Iris pigment epithelial cell (primary cell): ENCODE data around the gene PRDX6.
"Not testable (repeated sequence)": the region's sequence is repeated elsewhere in the genome, so short reads cannot be mapped to it uniquely, and the experiment has no call there.

Experiments
- DNase-seq: peaks from one replicate; pipeline ENCODE4 v3.0.0-alpha.2; 2011; ENCODE audit warnings: low read depth

PRDX6 gene, protein sequence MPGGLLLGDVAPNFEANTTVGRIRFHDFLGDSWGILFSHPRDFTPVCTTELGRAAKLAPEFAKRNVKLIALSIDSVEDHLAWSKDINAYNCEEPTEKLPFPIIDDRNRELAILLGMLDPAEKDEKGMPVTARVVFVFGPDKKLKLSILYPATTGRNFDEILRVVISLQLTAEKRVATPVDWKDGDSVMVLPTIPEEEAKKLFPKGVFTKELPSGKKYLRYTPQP

DNA sequence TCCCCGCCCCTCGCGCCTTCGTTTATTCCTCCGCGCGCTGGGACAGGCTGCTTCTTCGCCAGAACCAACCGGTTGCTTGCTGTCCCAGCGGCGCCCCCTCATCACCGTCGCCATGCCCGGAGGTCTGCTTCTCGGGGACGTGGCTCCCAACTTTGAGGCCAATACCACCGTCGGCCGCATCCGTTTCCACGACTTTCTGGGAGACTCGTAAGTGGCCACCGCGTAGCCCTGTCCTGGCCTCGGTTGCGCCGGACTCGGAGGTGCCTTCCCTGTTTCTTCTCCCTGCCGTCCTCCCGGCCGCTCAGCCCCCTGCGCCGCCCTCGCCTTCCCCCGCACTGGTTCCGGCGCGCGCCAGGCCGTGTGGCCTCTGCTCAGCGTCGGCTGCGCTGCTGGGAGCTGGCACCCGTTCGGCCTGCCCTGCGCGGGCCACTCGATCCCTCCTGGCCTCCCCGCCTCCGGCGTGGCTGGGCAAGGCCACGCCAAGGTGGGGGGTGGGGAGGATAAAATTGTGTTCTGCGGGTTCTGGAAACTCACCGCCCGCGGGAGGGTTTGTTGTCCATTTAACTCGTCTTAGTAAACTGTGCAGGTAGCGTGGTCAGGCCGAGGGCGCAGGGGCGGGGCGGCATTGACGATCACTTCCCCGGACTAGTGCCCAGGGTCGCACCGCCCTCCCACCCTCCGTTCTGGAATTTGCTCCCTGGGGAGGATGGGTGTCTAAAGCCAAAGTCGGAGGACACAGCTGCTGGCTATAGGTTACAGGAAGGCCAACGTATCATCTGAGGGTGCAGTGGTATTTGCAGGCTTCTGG is at the start of gene PRDX6:
Gene PRDX6, plus strand, starts transcription at position 50 of the 808 bp plus-strand sequence. Its CDS starts 63 bp downstream, at position 113.
- DNase-seq = peak; percentile 82

DNA sequence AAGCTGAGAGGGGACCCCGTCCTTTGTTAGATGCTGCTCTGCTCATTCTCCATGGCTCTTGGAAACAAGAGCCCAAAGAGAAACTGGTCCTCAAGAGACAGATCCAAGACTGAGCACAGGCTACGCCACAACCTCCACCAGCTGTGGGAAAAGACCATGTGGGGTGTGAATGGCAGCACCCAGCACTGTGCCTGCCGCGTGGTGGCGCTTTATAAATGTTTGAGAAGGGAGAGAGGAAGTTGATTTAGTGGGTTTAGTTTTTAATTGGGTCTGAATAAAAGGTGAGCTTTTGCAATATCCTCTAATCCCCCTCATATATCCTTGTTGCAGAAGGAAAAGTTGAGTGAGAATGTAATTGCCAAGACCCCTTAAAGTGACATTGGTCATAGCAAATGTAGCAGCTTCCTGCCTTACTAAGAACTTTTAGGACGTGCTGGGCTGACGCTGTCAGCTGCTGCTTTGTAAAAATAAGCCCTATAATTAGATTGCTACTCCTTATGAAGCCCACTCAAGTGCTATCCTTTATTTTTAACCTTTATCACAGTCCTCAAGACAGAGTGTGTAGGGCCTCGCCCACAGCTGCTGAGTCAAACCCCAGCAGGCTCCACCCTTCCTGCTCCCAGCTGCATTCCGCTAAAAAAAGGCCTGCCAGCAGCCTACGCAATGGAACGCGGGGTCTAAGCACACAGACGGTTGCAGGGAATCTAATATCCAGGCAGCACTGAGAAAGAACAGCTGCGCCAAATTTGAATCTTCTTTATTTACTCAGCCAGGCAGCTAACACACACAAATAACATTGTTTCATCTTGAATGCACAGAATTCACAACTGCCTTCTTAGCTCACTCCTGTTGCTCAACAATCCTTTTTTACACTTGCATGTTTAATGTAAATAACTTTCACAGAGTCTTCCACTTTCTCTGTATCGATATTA is 47.4 kb upstream of the PRDX6 start:
- DNase-seq = peak; percentile 97

DNA sequence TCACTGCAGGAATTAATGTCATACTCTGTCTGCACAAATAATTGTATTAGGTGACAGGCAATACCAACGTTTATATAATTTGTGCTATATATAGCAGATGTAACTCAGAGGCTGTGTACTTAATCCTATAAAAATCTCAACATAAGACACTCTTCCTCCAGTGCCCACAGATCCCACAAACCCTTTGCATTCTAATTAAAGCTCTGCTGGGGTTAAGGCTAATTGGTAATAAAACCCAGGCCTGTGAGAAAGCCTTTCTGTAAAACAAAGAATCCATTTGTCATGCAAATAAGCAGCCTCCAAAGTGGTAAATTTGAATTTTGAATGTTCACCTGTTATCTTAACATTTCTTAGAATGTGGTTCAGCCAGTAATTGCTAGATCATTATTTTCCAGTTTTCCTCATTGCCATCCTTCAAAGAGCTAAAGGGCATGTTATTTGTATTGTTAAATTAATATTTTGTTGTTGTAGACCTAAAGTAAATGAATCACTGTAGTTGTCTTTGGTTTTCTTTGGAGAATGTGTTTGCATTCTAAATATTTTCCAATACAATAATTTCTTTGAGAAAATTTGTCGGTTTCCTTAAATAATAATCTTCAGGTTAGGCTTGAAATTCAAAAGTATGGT is 46.3 kb upstream of the PRDX6 start:
- no peak for DNase-seq

GRCh38 chr1:173431304-173432045 is 45.7 kb upstream of the PRDX6 start:
- peak; percentile 85 for DNase-seq

GRCh38 chr1:173432331-173432730 is 44.8 kb upstream of the PRDX6 start:
- DNase-seq = no peak

DNA sequence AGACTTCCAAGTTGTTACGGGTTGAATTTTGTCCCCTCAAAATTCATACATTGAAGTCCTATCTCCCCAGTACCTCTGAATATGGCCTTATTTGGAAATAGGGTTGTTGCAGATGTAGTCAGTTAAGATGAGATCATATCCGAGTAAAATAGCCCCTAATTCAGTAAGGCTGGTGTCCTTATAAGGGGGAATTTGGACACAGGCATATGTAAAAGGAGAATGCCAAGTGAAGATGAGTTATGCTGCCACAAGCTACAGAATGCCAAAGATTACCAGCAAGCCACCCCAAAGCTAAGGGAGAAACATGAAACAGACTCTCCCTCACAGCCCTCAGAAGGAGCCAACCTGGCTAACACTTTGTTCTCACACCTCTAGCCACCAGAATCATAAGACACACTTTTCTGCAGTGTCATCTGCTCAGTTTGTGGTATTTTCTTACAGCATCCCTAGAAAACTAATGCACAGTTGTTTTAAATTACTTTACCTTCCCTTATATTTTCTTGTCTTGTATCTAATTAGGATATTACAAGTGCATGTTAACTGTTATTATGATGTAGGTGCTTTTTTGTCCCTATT is 43.3 kb upstream of the PRDX6 start:
- no peak for DNase-seq

DNA sequence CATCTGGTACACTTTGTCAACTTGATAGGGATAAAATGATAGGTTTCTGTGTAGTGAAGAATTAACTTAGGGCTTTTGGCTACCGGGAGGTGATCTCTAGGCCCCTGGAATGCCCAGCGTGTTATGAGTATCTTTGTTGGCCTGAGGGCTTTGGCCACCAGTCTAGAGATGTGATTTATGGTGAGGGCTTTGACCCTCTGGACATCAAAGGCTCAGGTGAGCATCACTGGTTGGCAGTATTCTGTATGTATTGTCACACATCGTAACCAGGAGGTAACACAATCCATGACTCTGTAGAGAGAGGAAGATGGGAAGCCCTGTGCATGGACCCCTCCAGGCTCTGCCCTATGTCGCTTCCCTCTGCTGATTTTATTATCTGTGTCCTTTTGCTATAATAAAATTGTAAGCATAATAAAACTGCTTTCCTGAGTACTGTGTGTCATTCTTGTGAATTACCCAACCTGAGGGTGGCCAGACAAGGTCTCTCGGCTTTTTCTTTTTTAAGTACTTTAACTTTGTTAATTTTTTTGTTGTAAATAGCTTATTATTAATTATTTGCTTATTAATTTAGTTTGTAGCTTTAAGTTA is 40.2 kb upstream of the PRDX6 start:
- DNase-seq = no peak

DNA sequence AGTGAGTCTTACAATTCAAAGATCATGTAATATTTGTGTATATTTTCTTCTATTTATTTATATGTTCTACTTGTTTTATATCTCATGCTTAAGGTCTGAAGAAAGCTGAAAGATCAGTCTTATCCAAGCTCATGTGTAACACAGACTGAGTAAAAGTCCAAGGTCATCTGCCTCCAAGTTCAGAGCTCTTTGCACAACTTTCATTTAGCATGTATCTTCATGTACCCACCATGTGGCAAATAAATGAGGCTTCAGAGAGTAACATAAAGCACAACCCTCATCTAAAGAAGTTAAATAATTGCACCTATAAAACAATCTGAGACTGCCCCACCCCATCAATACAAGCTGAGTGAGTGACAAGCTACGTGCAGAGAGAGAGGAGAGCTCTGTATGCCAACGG is 38.5 kb upstream of the PRDX6 start:
- DNase-seq = no peak

- no peak for DNase-seq
Observed at GRCh38 chr1:173440430-173440829, 36.7 kb upstream of the PRDX6 start.

DNA sequence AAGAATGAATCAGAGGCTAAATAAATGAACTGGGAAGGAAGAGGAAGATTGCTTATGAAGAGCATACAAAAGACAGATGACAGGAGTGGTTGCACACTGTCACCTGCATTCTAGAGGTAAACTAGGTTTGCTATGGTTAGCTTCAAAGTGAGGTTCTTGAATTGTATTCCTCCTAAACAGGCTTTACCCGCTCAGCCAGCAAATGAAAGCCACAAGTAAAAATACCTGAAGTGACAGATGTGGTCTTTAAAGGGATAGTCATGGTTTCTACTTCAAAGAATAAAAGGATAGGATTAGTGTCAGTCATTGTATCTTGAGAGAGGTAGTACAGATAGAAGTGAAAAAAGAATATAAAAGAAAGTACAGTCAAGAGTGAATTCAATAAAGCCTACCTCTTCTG is 32.4 kb upstream of the PRDX6 start:
- no peak for DNase-seq

GRCh38 chr1:173445164-173445563 is 32.0 kb upstream of the PRDX6 start:
- DNase-seq = no peak

DNA sequence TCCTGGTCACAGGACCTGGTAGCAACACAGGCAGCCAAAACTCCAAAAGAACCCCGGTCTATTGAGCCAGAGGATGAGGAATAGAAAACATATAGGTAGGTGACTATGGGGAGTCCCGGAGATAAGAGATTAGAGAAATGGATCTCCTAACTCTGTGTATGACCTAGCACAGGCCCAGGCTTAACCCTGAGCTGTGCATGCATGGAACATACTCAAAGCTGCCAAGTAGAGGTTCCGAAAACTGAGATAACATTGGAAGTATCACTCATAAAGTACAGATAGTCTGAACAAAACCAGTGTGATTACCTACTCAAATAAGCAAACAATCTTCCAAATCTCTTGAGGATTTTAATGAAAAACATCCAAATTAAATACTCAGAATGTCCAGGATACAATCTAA is 31.5 kb upstream of the PRDX6 start:
- DNase-seq = no peak

DNA sequence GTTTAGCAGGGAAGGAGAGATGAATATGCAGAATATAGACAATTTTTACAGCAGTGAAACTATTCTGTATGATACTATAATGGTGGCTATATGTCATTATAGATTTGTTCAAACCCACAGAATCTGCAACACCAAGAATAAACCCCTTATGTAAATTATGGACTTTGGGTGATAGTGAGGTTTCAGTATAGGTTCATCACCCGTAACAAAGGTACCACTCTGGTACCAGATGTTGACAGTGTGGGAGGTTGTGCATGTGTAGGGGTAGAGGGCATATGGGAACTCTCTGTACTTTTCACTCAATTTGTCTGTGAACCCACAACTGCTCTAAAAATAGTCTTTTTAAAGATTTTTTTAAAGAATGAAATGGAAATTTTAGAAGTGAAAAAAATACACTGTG is 29.9 kb upstream of the PRDX6 start:
- DNase-seq = no peak

DNA sequence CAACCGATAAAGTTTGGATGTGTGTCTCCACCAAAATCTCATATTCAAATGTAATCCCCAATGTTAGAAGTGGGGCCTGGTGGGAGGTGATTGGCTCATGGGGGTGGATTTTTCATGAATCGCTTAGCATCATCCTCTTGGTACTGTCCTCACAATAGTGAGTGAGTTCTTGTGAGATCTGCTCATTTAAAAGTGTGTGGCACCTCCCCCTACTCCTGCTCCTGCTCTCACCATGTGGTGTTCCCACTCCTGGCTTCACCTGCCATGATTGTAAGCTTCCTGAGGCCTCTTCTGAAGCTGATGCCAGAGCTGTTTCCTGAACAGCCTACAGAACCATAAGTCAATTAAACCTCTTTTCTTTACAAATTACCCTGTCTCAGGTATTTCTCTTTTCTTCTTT is 28.2 kb upstream of the PRDX6 start:
- no peak for DNase-seq

DNA sequence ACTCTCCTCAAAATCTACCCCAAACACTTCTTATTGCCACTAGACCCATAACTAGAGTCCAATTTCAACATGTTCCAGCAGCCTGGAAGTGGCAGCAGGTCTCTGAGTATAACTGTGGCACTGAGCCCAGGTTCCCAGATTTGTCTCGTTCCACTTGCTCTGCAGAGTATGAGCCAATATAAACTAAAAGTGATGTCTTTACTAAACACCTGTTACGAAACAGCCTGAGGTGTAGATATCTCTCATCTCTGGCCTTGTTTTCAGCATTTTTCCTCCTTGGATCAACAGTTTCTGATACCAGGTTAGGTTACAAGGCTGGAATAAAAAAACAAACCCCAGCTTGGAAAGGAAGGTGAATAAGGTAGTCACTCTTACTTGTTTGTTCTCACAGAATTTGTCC is 25.2 kb upstream of the PRDX6 start:
- no peak for DNase-seq

- DNase-seq = peak; percentile 74
Observed at GRCh38 chr1:173453982-173454381, 23.2 kb upstream of the PRDX6 start.

DNA sequence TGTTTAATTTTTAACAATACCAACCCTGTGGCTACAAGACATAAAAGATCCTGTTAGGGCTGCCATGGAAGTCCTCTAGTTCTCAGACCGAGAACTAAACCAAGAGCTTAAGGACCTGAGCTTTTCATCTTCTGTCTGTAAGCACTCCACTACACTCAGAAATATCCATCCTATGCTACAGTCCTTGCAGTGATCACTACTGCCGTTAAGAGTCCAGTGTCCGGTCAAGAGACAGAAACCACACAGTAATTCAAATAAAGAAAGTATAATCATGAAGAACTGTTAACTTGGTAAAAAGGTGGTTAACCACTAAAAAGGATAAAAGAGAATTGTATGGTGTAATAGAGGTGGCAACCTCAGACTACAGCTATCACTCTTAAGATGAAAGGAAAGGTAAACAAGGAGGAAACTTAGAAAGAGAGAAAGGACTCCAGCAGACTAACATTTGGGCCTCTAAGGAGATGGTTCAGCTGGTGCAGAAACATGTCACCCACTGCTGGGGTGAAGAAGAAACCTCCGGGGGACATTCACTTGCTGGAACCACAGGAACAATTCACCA is 22.1 kb upstream of the PRDX6 start:
- no peak for DNase-seq

- DNase-seq = no peak
Observed at GRCh38 chr1:173459885-173460284, 17.2 kb upstream of the PRDX6 start.

- peak; percentile 21 for DNase-seq
Observed at GRCh38 chr1:173462666-173463065, 14.5 kb upstream of the PRDX6 start.

GRCh38 chr1:173464185-173464584 is 12.9 kb upstream of the PRDX6 start:
- not testable (repeated sequence) for DNase-seq
